Lung (tissue), 12 donors: ENCODE measurements around the gene CTDSPL. TPM values are rescaled to one million over a fixed set of nuclear protein-coding genes. Genes with fewer than 3 reads are reported as not detected.

Experiments used
- ATAC-seq: fragments of 200-7000 bp; cut with Tn5 transposase; one replicate; pipeline ENCODE4 v1.9.1; 2020; ENCODE audit warnings: moderate number of reproducible peaks; ENCODE audit not compliant: insufficient read depth, low FRiP score
- DNase-seq, 3 donors: peaks; one replicate each; pipeline ENCODE4 v3.0.0-alpha.2; 2013 to 2017
- H3K27ac ChIP-seq, 2 donors: one replicate each; pipeline ENCODE4 v1.5.1; 2013; ENCODE audit warnings: mild to moderate bottlenecking in 2 of 2, moderate library complexity in 2 of 2, control low read depth in 1 of 2, inconsistent platforms in 1 of 2, low read depth in 1 of 2, low read length in 1 of 2
- H3K27me3 ChIP-seq, 3 donors: one replicate each; pipeline ENCODE4 v1.5.1; 2013; ENCODE audit warnings: low read length in 2 of 3; ENCODE audit not compliant: control insufficient read depth in 3 of 3, insufficient read depth in 3 of 3
- H3K36me3 ChIP-seq, 4 donors: one replicate each; pipeline ENCODE4 v1.5.1; 2013; ENCODE audit warnings: low read length in 4 of 4, mild to moderate bottlenecking in 1 of 4, moderate library complexity in 1 of 4; ENCODE audit not compliant: control insufficient read depth in 4 of 4, insufficient read depth in 4 of 4
- H3K4me1 ChIP-seq, 5 donors: one replicate each; pipeline ENCODE4 v1.5.1; 2013; ENCODE audit warnings: low read length in 5 of 5, mild to moderate bottlenecking in 2 of 5, moderate library complexity in 1 of 5; ENCODE audit not compliant: control insufficient read depth in 5 of 5, insufficient read depth in 5 of 5
- H3K4me3 ChIP-seq: one replicate; pipeline ENCODE4 v1.5.1; 2013; ENCODE audit warnings: mild to moderate bottlenecking, control low read depth, moderate library complexity
- H3K9ac ChIP-seq, 2 donors: one replicate each; pipeline ENCODE4 v1.5.1; 2013; ENCODE audit warnings: low read length in 2 of 2, control low read depth in 1 of 2; ENCODE audit not compliant: insufficient read depth in 1 of 2
- H3K9me3 ChIP-seq, 4 donors: one replicate each; pipeline ENCODE4 v1.5.1; 2013; ENCODE audit warnings: low read length in 3 of 4, mild to moderate bottlenecking in 1 of 4, moderate library complexity in 1 of 4; ENCODE audit not compliant: control insufficient read depth in 4 of 4, insufficient read depth in 3 of 4
- CTCF ChIP-seq: IDR thresholded peaks from 2 replicates; pipeline ENCODE4 v1.5.1; 2012; ENCODE audit warnings: mild to moderate bottlenecking; ENCODE audit errors: control extremely low read depth, extremely low read depth
- whole genome bisulfite sequencing, 2 donors: extraction: QIAGEN DNeasy Blood & Tissue Kit; methylation state at CpG; one replicate each; pipeline ENCODE4 v1.1.7; 2013; 5-methylcytosine and 5-hydroxymethylcytosine counted together
- polyA plus RNA-seq, 2 donors: library from polyadenylated mRNA; stranded (reverse); fragments of 200-250 nt; gene quantifications; one replicate each; pipeline ENCODE4 v1.2.1, GENCODE V29; 2013
- total RNA-seq, 2 donors: library from RNA; depleted of rRNA in 1 of 2; stranded (reverse); fragments of >200 nt in 1 of 2; gene quantifications; one replicate each; pipeline ENCODE4 v1.2.1, GENCODE V29; 2014 to 2021
- donor health status: control.
- donor health status: control.
- donor health status: Bipolar disorder and iron deficiency.
- donor health status: healthy.
- donor health status: DM: yes; HTN: yes; CAD: no.

Gene CTDSPL
- total and polyA plus RNA-seq, 4 donors = 12.5 to 79.1 (median 33.5) TPM

DNA sequence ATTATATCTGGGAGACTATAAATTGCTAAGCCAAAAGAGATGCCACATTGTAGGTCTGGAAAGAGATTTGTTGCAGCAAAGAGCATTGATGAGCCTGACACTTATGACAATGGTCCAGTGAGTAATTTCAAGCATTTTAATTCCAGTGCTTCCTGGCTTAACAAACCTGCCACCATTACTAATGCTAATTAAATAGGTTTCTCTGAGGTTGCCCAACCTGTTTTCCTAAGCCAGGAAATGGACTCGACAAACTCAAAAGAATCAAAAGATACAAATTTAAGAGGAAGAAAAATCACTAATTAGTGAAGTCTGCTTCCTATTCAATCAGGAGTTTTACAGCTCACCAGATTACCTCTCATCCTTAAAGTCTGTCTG, 36.7 kb upstream of the CTDSPL start:
- no peak overlapping the region for H3K9ac ChIP-seq
- H3K9me3 ChIP-seq = no peaks in the 10 kb centered on the region
- TF ChIP-seq CTCF = no peak
- H3K36me3 ChIP-seq = peaks cover 0 to 30% (median 2%) of the 10 kb centered on the region in 4 donors
- no peak overlapping the region for H3K4me3 ChIP-seq
- H3K27me3 ChIP-seq = no peaks in the 10 kb centered on the region
- no peak overlapping the region for H3K27ac ChIP-seq
- DNase-seq (no peak), ATAC-seq (no peak)
- WGBS, 2 donors = 34 to 36% methylated on average over 1 of the region's 1 CpG
- H3K4me1 ChIP-seq = peaks cover 0 to 13% (median 0%) of the 10 kb centered on the region in 5 donors

- no peaks in the 10 kb centered on the region for H3K27me3 ChIP-seq
- 89 to 92% methylated on average over 3 of the region's 3 CpGs for WGBS, 2 donors
- ATAC-seq (no peak), DNase-seq (no peak)
- H3K36me3 ChIP-seq = peaks cover 0 to 26% (median 4%) of the 10 kb centered on the region in 4 donors
- TF ChIP-seq CTCF = no peak
- H3K4me1 ChIP-seq = peaks cover 0 to 13% (median 0%) of the 10 kb centered on the region in 5 donors
- no peak overlapping the region for H3K9ac ChIP-seq
- no peak overlapping the region for H3K4me3 ChIP-seq
- H3K27ac ChIP-seq = no peak overlapping the region
- H3K9me3 ChIP-seq = no peaks in the 10 kb centered on the region
Measured at GRCh38 chr3:37825744-37826400, 35.8 kb upstream of the CTDSPL start.

GRCh38 chr3:37826502-37826901, 35.2 kb upstream of the CTDSPL start:
- DNase-seq (no peak), ATAC-seq (no peak)
- no peak for TF ChIP-seq CTCF
- Histone ChIP-seq H3K9me3 (no peaks in the 10 kb centered on the region), H3K27ac (no peak overlapping the region), H3K9ac (no peak overlapping the region), H3K4me3 (no peak overlapping the region), H3K36me3 (peaks cover 0 to 23% (median 4%) of the 10 kb centered on the region in 4 donors), H3K4me1 (peaks cover 0 to 13% (median 0%) of the 10 kb centered on the region in 5 donors), H3K27me3 (no peaks in the 10 kb centered on the region)
- 78 to 80% methylated on average over 2 of the region's 2 CpGs for WGBS, 2 donors

GRCh38 chr3:37826933-37827332, 34.7 kb upstream of the CTDSPL start:
- Histone ChIP-seq H3K9me3 (no peaks in the 10 kb centered on the region), H3K4me3 (no peak overlapping the region), H3K4me1 (peaks cover 0 to 13% (median 0%) of the 10 kb centered on the region in 5 donors), H3K36me3 (peaks cover 0 to 23% (median 4%) of the 10 kb centered on the region in 4 donors), H3K27ac (no peak overlapping the region), H3K9ac (no peak overlapping the region), H3K27me3 (no peaks in the 10 kb centered on the region)
- ATAC-seq = no peak
- DNase-seq = no peak
- TF ChIP-seq CTCF = no peak
- WGBS, 2 donors = 91 to 98% methylated on average over 1 of the region's 1 CpG
